Left lung (tissue), 10 donors: ENCODE data around the gene AUTS2. TPM values are rescaled to one million over a fixed set of nuclear protein-coding genes. Genes with fewer than 3 reads are reported as not detected.

ENCODE experiments used
- ATAC-seq: fragments of 200-7000 bp; cut with Tn5 transposase; one replicate; pipeline ENCODE4 v1.9.1; 2020; ENCODE audit warnings: moderate library complexity
- DNase-seq, 4 donors: peaks; one replicate each; pipeline ENCODE4 v3.0.0-alpha.2; 2013 to 2020
- H3K27ac ChIP-seq, 2 donors: fragments of 200-600 bp; sonication (generic) in 1 of 2; one replicate each; pipeline versions ENCODE4 v1.5.0 to v1.8.0; 2020 to 2021
- H3K27me3 ChIP-seq, 2 donors: fragments of 200-600 bp; sonication (generic) in 1 of 2; one replicate each; pipeline versions ENCODE4 v1.5.0 to v1.8.0; 2020 to 2021
- H3K36me3 ChIP-seq, 2 donors: fragments of 200-600 bp; sonication (generic) in 1 of 2; one replicate each; pipeline versions ENCODE4 v1.5.0 to v1.8.0; 2020 to 2021
- H3K4me1 ChIP-seq, 2 donors: fragments of 200-600 bp; one replicate each; pipeline ENCODE4 v1.8.0; 2021
- H3K4me3 ChIP-seq, 2 donors: fragments of 200-600 bp; sonication (generic) in 1 of 2; one replicate each; pipeline versions ENCODE4 v1.5.0 to v1.8.0; 2020 to 2021; ENCODE audit warnings: mild to moderate bottlenecking in 1 of 2
- H3K9me3 ChIP-seq, 2 donors: fragments of 200-600 bp; sonication (generic) in 1 of 2; one replicate each; pipeline versions ENCODE4 v1.5.0 to v1.8.0; 2020 to 2021
- intact Hi-C, 2 donors: fragments of 100-400 bp; cut with DNase I; formaldehyde crosslinking; loops; one replicate each; pipeline versions ENCODE4 v1.11.2 to v1.14.2; 2022
- polyA plus RNA-seq, 6 donors: library from polyadenylated mRNA; unstranded; fragments of 120-200 nt; gene quantifications; one replicate each; pipeline ENCODE4 v1.2.1, GENCODE V29; 2013; ENCODE audit not compliant: insufficient read length in 6 of 6
- total RNA-seq, 2 donors: library from RNA; stranded (reverse); fragmentation: NEBNext Ultra II Directional; extraction: Animal tissue kit (Norgen Biotek cat#: 25700); gene quantifications; one replicate each; pipeline ENCODE4 v1.2.1, GENCODE V29; 2021
- TF ChIP-seq, protein P1 (sequence below), 2 donors: fragments of 200-600 bp; sonication (generic) in 1 of 2; IDR thresholded peaks; one replicate each; pipeline versions ENCODE4 v1.5.0 to v1.8.0; 2021; ENCODE audit warnings: antibody characterized with exemption in 2 of 2
- donor health status: DM: no; HTN: yes; CAD: no.
- donor health status: DM: no; HTN: no; CAD: no.

Gene AUTS2
- total and polyA plus RNA-seq, 8 donors = 40.4 to 119 (median 103) TPM

DNA sequence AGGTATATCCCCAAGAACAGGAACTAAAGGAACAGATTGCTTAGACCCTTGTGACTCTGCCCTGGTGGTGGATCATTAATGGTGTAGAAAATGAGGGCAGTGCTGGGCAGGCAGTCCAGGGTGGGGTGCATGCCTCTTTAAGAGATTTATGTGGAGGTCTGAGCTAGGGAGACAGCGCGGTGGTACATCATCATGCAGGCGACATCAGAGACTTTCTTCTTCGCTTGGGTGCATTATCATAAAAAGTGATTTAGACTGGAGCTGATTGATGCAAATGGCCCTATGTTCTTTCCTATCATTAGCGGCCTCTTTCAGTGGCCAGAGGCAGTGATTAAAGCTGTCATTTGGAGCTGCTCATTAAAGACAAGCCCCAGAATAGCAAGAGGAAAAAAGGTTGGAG, 1014.5 kb downstream of the AUTS2 start:
- TF ChIP-seq, protein P1, sequence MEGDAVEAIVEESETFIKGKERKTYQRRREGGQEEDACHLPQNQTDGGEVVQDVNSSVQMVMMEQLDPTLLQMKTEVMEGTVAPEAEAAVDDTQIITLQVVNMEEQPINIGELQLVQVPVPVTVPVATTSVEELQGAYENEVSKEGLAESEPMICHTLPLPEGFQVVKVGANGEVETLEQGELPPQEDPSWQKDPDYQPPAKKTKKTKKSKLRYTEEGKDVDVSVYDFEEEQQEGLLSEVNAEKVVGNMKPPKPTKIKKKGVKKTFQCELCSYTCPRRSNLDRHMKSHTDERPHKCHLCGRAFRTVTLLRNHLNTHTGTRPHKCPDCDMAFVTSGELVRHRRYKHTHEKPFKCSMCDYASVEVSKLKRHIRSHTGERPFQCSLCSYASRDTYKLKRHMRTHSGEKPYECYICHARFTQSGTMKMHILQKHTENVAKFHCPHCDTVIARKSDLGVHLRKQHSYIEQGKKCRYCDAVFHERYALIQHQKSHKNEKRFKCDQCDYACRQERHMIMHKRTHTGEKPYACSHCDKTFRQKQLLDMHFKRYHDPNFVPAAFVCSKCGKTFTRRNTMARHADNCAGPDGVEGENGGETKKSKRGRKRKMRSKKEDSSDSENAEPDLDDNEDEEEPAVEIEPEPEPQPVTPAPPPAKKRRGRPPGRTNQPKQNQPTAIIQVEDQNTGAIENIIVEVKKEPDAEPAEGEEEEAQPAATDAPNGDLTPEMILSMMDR (IDR thresholded peaks at IDR 0.05) = no peak
- Histone ChIP-seq H3K4me1 (peaks cover 0 to 4% of the 10 kb centered on the region in 2 donors), H3K4me3 (no peak overlapping the region), H3K27ac (no peak overlapping the region), H3K9me3 (no peaks in the 10 kb centered on the region), H3K36me3 (no peaks in the 10 kb centered on the region), H3K27me3 (no peaks in the 10 kb centered on the region)
- intact Hi-C loops = no loop called here
- ATAC-seq = no peak
- DNase-seq = no peak

DNA sequence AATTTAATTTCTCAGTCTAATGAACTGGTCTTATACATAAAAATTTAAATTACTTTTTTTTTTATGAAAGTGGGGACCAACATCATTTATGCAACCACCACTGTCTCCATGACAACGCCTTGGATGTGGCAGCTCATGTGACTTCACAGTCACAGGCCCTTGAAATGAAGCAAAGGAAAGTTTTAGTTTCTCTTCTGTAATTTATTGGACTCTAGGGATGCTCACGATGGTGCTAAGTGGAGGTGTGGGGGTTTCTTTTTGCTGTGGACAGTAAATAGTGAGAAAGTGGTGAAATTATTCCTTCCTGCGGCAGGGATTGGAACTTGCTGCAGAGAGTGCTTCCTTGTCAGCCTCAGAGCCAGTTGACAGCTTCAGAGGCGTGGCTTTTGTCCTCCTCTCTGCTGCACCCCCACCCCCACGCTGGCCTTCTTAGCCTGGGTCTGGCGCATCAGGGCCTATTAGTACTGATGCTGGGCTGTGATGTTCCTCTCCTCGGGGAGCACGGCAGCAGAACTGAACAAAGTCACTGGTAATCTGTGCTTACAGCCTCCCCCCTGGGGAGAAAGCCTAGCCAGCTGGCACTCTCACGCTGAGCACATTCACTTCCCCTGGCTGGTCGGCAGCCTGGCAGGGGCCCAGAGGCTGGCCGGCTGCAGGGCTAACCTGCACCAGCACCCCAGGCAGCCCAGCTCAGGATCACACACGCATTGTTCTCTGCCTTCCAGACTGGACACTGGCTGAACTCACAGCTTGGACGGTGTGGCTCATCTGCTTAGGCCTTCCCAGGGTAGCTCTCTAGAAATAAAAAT, 1016.2 kb downstream of the AUTS2 start:
- peaks cover 0 to 4% of the 10 kb centered on the region in 2 donors for H3K4me1 ChIP-seq
- ATAC-seq (peak; percentile 68), DNase-seq (peak in 1 of 4 donors; percentile 43)
- H3K27ac ChIP-seq = no peak overlapping the region
- H3K36me3 ChIP-seq = no peaks in the 10 kb centered on the region
- intact Hi-C loops = no loop called here
- H3K4me3 ChIP-seq = no peak overlapping the region
- H3K27me3 ChIP-seq = no peaks in the 10 kb centered on the region
- H3K9me3 ChIP-seq = no peaks in the 10 kb centered on the region
- TF ChIP-seq, protein P1 (IDR thresholded peaks at IDR 0.05) = no peak

DNA sequence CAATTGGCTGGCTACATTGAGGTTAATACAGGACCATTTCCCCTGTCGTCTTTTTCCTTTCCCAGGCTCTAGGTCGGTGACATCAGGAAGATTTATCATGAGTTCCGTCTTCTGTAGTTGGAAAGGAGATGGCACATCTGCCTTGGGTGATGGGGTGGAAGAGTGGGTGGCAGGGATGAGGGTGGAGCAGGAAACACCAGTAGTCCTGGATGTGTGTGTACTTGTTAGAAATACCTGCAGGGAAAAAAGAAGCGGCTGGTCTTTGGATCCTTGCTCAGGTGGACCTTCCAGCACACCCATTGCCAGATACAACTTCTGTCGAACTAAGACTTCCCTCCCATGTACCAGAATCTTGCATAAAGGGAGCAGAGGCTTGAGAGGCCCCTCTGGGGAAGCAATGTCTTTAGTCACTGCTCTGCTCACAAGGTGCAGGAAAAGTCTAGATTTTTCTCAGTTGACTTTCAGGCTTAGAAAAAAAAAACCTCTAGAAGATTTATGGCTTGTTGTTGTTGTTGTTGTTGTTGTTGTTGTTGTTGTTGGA, 1016.9 kb downstream of the AUTS2 start:
- no peaks in the 10 kb centered on the region for H3K27me3 ChIP-seq
- intact Hi-C loops = no loop called here
- H3K9me3 ChIP-seq = no peaks in the 10 kb centered on the region
- no peak for DNase-seq
- no peak overlapping the region for H3K4me3 ChIP-seq
- ATAC-seq = no peak
- H3K36me3 ChIP-seq = no peaks in the 10 kb centered on the region
- TF ChIP-seq, protein P1 (IDR thresholded peaks at IDR 0.05) = no peak
- no peak overlapping the region for H3K27ac ChIP-seq
- peaks cover 0 to 4% of the 10 kb centered on the region in 2 donors for H3K4me1 ChIP-seq

DNA sequence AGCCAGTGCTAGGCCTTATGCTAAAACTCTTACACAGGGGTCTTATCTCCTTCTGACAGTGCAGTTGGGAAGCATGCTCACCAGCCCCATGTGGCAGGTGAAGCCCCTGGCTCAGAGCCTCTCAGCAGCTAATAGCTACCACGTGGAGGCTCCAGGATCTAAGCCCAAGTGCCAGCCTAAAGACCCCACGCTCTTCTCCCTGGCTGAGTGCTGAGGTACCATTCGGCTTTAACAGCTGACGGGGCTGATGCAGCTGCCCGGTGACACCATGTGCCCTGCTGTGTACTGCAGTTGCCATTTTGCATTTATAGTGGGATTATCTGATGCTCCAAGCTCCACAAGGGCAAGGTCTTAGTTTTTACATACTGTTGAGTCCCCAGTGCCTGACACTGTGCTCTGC, 1017.9 kb downstream of the AUTS2 start:
- Histone ChIP-seq H3K4me3 (no peak overlapping the region), H3K9me3 (no peaks in the 10 kb centered on the region), H3K27ac (no peak overlapping the region), H3K27me3 (no peaks in the 10 kb centered on the region), H3K36me3 (no peaks in the 10 kb centered on the region), H3K4me1 (peaks cover 0 to 4% of the 10 kb centered on the region in 2 donors)
- DNase-seq (no peak), ATAC-seq (no peak)
- intact Hi-C loops = no loop called here
- TF ChIP-seq, protein P1 (IDR thresholded peaks at IDR 0.05) = no peak

DNA sequence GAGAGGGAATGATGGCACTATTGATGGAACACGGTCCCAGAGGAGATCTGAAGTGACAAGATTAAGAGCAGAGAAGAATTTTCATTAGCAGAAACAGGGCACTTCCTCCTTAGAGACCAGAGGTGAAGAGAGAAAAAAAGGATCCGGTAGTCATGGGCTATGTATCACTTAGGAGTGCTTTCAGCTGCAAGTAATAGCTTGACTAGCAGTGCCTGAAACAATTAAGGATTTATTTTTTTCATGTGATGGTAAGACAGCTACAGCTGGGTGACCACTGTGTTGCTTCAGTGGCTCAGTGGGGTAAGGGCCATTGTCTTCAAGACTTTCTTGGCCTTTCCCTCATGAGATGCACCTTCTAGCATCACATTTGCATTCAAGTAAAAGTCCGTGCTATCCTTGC, 1018.5 kb downstream of the AUTS2 start:
- no peaks in the 10 kb centered on the region for H3K27me3 ChIP-seq
- no peak for DNase-seq
- no peak for ATAC-seq
- H3K27ac ChIP-seq = no peak overlapping the region
- H3K36me3 ChIP-seq = no peaks in the 10 kb centered on the region
- peaks cover 0 to 4% of the 10 kb centered on the region in 2 donors for H3K4me1 ChIP-seq
- H3K4me3 ChIP-seq = no peak overlapping the region
- H3K9me3 ChIP-seq = no peaks in the 10 kb centered on the region
- TF ChIP-seq, protein P1 (IDR thresholded peaks at IDR 0.05) = no peak
- intact Hi-C loops = no loop called here
